WTC11 (cell line): ENCODE data around the gene PLXNC1. TPM values are rescaled to one million over a fixed set of nuclear protein-coding genes. Genes with fewer than 3 reads are reported as not detected.

ENCODE experiments used
- ATAC-seq: fragments of 200-7000 bp; cut with Tn5 transposase; 2 replicates; pipeline ENCODE4 v1.10.0; 2021; ENCODE audit warnings: mild to moderate bottlenecking, moderate library complexity
- CTCF ChIA-PET: fragments of 300-600 bp; sonication (Branson Sonifier 250); formaldehyde crosslinking; loops from one replicate; lab custom pipeline; 2021; ENCODE audit warnings: antibody characterized with exemption; lab: Charles Lee
- POLR2A ChIA-PET: fragments of 350-600 bp; sonication (Branson Sonifier 250); formaldehyde crosslinking; loops from one replicate; lab custom pipeline; 2021; ENCODE audit warnings: antibody characterized with exemption; lab: Charles Lee
- DNase-seq: peaks from one replicate; pipeline ENCODE4 v3.0.0; 2021; ENCODE audit warnings: low spot score
- H3K27ac Mint-ChIP-seq: 2 replicates; pipeline ENCODE4 v1.8.0; 2021; ENCODE audit warnings: mixed read lengths
- H3K27me3 Mint-ChIP-seq: 2 replicates; pipeline ENCODE4 v1.8.0; 2021; ENCODE audit warnings: low read depth, mild to moderate bottlenecking, moderate library complexity, mixed read lengths
- H3K36me3 Mint-ChIP-seq: 2 replicates; pipeline ENCODE4 v1.8.0; 2021; ENCODE audit warnings: mixed read lengths
- H3K4me1 Mint-ChIP-seq: 2 replicates; pipeline ENCODE4 v1.8.0; 2022; ENCODE audit warnings: mixed read lengths
- H3K4me3 Mint-ChIP-seq: 2 replicates; pipeline ENCODE4 v1.8.0; 2021; ENCODE audit warnings: mild to moderate bottlenecking, moderate library complexity, mixed read lengths
- H3K9me3 Mint-ChIP-seq: 2 replicates; pipeline ENCODE4 v1.8.0; 2021; ENCODE audit warnings: mixed read lengths
- ATF3 ChIP-seq: sonication (generic); formaldehyde crosslinking; conservative IDR thresholded peaks from 2 replicates; pipeline ENCODE4 v1.8.1; 2022; ENCODE audit warnings: mild to moderate bottlenecking, missing genetic modification reagents
- ATF6 ChIP-seq: sonication (generic); formaldehyde crosslinking; IDR thresholded peaks from 2 replicates; pipeline ENCODE4 v1.8.1; 2023; ENCODE audit warnings: mild to moderate bottlenecking, missing genetic modification reagents
- ESRRA ChIP-seq: sonication (generic); formaldehyde crosslinking; IDR thresholded peaks from 2 replicates; pipeline ENCODE4 v1.8.1; 2022; ENCODE audit warnings: mild to moderate bottlenecking, missing genetic modification reagents, borderline replicate concordance
- FOXJ3 ChIP-seq: sonication (generic); formaldehyde crosslinking; IDR thresholded peaks from 2 replicates; pipeline ENCODE4 v1.9.0; 2021; ENCODE audit warnings: missing genetic modification reagents, mild to moderate bottlenecking, borderline replicate concordance
- FOXP4 ChIP-seq: sonication (generic); formaldehyde crosslinking; IDR thresholded peaks from 2 replicates; pipeline ENCODE4 v1.8.0; 2022; ENCODE audit warnings: mild to moderate bottlenecking, missing genetic modification reagents
- GABPB1 ChIP-seq: sonication (generic); formaldehyde crosslinking; IDR thresholded peaks from 2 replicates; pipeline ENCODE4 v1.8.1; 2023; ENCODE audit warnings: mild to moderate bottlenecking, missing genetic modification reagents
- KAT7 ChIP-seq: sonication (generic); formaldehyde crosslinking; IDR thresholded peaks from 2 replicates; pipeline ENCODE4 v1.8.1; 2023; ENCODE audit warnings: missing genetic modification reagents, mild to moderate bottlenecking, borderline replicate concordance
- MLX ChIP-seq: sonication (generic); formaldehyde crosslinking; IDR thresholded peaks from 2 replicates; pipeline ENCODE4 v1.8.1; 2023; ENCODE audit warnings: mild to moderate bottlenecking, missing genetic modification reagents, moderate library complexity
- MYBL2 ChIP-seq: sonication (generic); formaldehyde crosslinking; IDR thresholded peaks from 2 replicates; pipeline ENCODE4 v1.8.1; 2023; ENCODE audit warnings: mild to moderate bottlenecking, moderate library complexity, missing genetic modification reagents
- NFYB ChIP-seq: sonication (generic); formaldehyde crosslinking; conservative IDR thresholded peaks from 2 replicates; pipeline ENCODE4 v1.8.0; 2022; ENCODE audit warnings: low read depth, missing genetic modification reagents
- NR1H2 ChIP-seq: sonication (generic); formaldehyde crosslinking; IDR thresholded peaks from 2 replicates; pipeline ENCODE4 v1.9.0; 2021; ENCODE audit warnings: mild to moderate bottlenecking, moderate library complexity, missing genetic modification reagents
- NR2C2 ChIP-seq: sonication (generic); formaldehyde crosslinking; IDR thresholded peaks from 2 replicates; pipeline ENCODE4 v1.8.0; 2022; ENCODE audit warnings: mild to moderate bottlenecking, missing genetic modification reagents
- PRDM15 ChIP-seq: sonication (generic); formaldehyde crosslinking; IDR thresholded peaks from 2 replicates; pipeline ENCODE4 v1.8.0; 2022; ENCODE audit warnings: missing genetic modification reagents
- TCF7 ChIP-seq: sonication (generic); formaldehyde crosslinking; IDR thresholded peaks from 2 replicates; pipeline ENCODE4 v1.8.0; 2022; ENCODE audit warnings: mild to moderate bottlenecking, low read depth, missing genetic modification reagents, moderate library complexity
- TP53 ChIP-seq: sonication (generic); formaldehyde crosslinking; IDR thresholded peaks from 2 replicates; pipeline ENCODE4 v1.8.1; 2023; ENCODE audit warnings: mild to moderate bottlenecking, missing genetic modification reagents
- USF2 ChIP-seq: sonication (generic); formaldehyde crosslinking; IDR thresholded peaks from 2 replicates; pipeline ENCODE4 v1.8.1; 2023; ENCODE audit warnings: mild to moderate bottlenecking, missing genetic modification reagents, moderate library complexity
- ZNF138 ChIP-seq: sonication (generic); formaldehyde crosslinking; conservative IDR thresholded peaks from 2 replicates; pipeline ENCODE4 v1.8.1; 2022; ENCODE audit warnings: mild to moderate bottlenecking, moderate library complexity, missing genetic modification reagents
- ZNF263 ChIP-seq: sonication (generic); formaldehyde crosslinking; IDR thresholded peaks from 2 replicates; pipeline ENCODE4 v1.8.1; 2022; ENCODE audit warnings: low read depth, mild to moderate bottlenecking, moderate library complexity, missing genetic modification reagents
- ZNF317 ChIP-seq: sonication (generic); formaldehyde crosslinking; IDR thresholded peaks from 2 replicates; pipeline ENCODE4 v1.8.1; 2023; ENCODE audit warnings: low read depth, mild to moderate bottlenecking, moderate library complexity, missing genetic modification reagents, borderline replicate concordance
- ZNF416 ChIP-seq: fragments of 250-450 bp; sonication (Bioruptor Pico); IDR thresholded peaks from 2 replicates; pipeline ENCODE4 v1.9.0; 2021; ENCODE audit warnings: mild to moderate bottlenecking, inconsistent platforms
- total RNA-seq: library from RNA; stranded (reverse); gene quantifications from 3 replicates; pipeline ENCODE4 v1.2.3, GENCODE V29; 2021

PLXNC1 gene
- total RNA-seq, 1 experiment from 2014 or later = 3.1 TPM

- Mint-ChIP-seq H3K27me3 (no peaks in the 10 kb centered on the region; the same call in 1 of the 2 replicates), H3K27ac (no peak overlapping the region), H3K4me1 (no peaks in the 10 kb centered on the region), H3K4me3 (no peak overlapping the region), H3K36me3 (peaks cover 87% of the 10 kb centered on the region), H3K9me3 (peaks cover 72% of the 10 kb centered on the region)
- no peak for TF ChIP-seq USF2 (CRISPR knock-in tag)
- TF ChIP-seq ESRRA (CRISPR knock-in tag) = no peak
- TF ChIP-seq ATF6 = no peak
- no peak for TF ChIP-seq PRDM15 (CRISPR knock-in tag)
- no peak for TF ChIP-seq ZNF416
- no peak for TF ChIP-seq NR1H2
- TF ChIP-seq ZNF138 (CRISPR knock-in tag) = no peak
- TF ChIP-seq MYBL2 (CRISPR knock-in tag) = no peak
- no peak for TF ChIP-seq KAT7 (CRISPR knock-in tag)
- TF ChIP-seq ZNF263 (CRISPR knock-in tag) = no peak
- no peak for TF ChIP-seq NFYB (CRISPR knock-in tag)
- TF ChIP-seq GABPB1 = no peak
- TF ChIP-seq TP53 = no peak
- no peak for TF ChIP-seq ZNF317 (CRISPR knock-in tag)
- TF ChIP-seq ATF3 = no peak
- no peak for TF ChIP-seq MLX (CRISPR knock-in tag)
- no peak for TF ChIP-seq FOXJ3 (CRISPR knock-in tag)
- no peak for TF ChIP-seq NR2C2 (CRISPR knock-in tag)
- no peak for TF ChIP-seq TCF7 (CRISPR knock-in tag)
- TF ChIP-seq FOXP4 (CRISPR knock-in tag) = no peak
- ChIA-PET POLR2A (no interaction called here), CTCF (no interaction called here)
- DNase-seq (no peak), ATAC-seq (no peak)
Observed at GRCh38 chr12:94353130-94353529, 204.8 kb downstream of the PLXNC1 start.
